Measurements from ENCODE around the gene PCDHA6. TPM values are rescaled to one million over a fixed set of nuclear protein-coding genes. Genes with fewer than 3 reads are reported as not detected.

PCDHA6 gene
- total RNA-seq, 1 experiment from 2014 or later, result 0.34 TPM

Other genes starting within 250 kb of the PCDHA6 start
- gene CD14, start 194.8 kb upstream of the PCDHA6 start, total RNA-seq (2014; rRNA removed; shearing (Covaris generic); ENCODE audit: low replicate concordance), result 0.96 TPM in 1 of 2 replicates, not detected in the other
- 7.9 and 14.0 TPM in 2 replicates for gene TMCO6, start 188.5 kb upstream of the PCDHA6 start, total RNA-seq (2014; rRNA removed; shearing (Covaris generic); ENCODE audit: low replicate concordance)
- 71.7 and 78.2 TPM in 2 replicates for gene NDUFA2, start 180.3 kb upstream of the PCDHA6 start, total RNA-seq (2014; rRNA removed; shearing (Covaris generic); ENCODE audit: low replicate concordance)
- 36.9 and 57.5 TPM in 2 replicates for gene IK, start 180.1 kb upstream of the PCDHA6 start, total RNA-seq (2014; rRNA removed; shearing (Covaris generic); ENCODE audit: low replicate concordance)
- 26.2 and 30.2 TPM in 2 replicates for gene WDR55, start 163.1 kb upstream of the PCDHA6 start, total RNA-seq (2014; rRNA removed; shearing (Covaris generic); ENCODE audit: low replicate concordance)
- gene DND1, start 154.4 kb upstream of the PCDHA6 start, total RNA-seq (2014; rRNA removed; shearing (Covaris generic); ENCODE audit: low replicate concordance), result not detected in 2 replicates
- 50.1 and 61.3 TPM in 2 replicates for gene HARS1, start 136.6 kb upstream of the PCDHA6 start, total RNA-seq (2014; rRNA removed; shearing (Covaris generic); ENCODE audit: low replicate concordance)
- 30.0 and 41.5 TPM in 2 replicates for gene HARS2, start 136.5 kb upstream of the PCDHA6 start, total RNA-seq (2014; rRNA removed; shearing (Covaris generic); ENCODE audit: low replicate concordance)
- 77.7 and 99.3 TPM in 2 replicates for gene ZMAT2, start 127.5 kb upstream of the PCDHA6 start, total RNA-seq (2014; rRNA removed; shearing (Covaris generic); ENCODE audit: low replicate concordance)
- not detected in 2 replicates for gene PCDHA1, start 41.8 kb upstream of the PCDHA6 start, total RNA-seq (2014; rRNA removed; shearing (Covaris generic); ENCODE audit: low replicate concordance)
- gene PCDHA2, start 33.1 kb upstream of the PCDHA6 start, total RNA-seq (2014; rRNA removed; shearing (Covaris generic); ENCODE audit: low replicate concordance), result not detected in 2 replicates
- 0.10 TPM in 1 of 2 replicates, not detected in the other for gene PCDHA3, start 26.9 kb upstream of the PCDHA6 start, total RNA-seq (2014; rRNA removed; shearing (Covaris generic); ENCODE audit: low replicate concordance)
- gene PCDHA4, start 20.9 kb upstream of the PCDHA6 start, total RNA-seq (2014; rRNA removed; shearing (Covaris generic); ENCODE audit: low replicate concordance), result 10.8 and 11.5 TPM in 2 replicates
- gene PCDHA5, start 6.3 kb upstream of the PCDHA6 start, total RNA-seq (2014; rRNA removed; shearing (Covaris generic); ENCODE audit: low replicate concordance), result 2.5 and 2.8 TPM in 2 replicates
- gene PCDHA7, start 6.3 kb downstream of the PCDHA6 start, total RNA-seq (2014; rRNA removed; shearing (Covaris generic); ENCODE audit: low replicate concordance), result 0.10 TPM in 1 of 2 replicates, not detected in the other
- 0.51 TPM in 1 of 2 replicates, not detected in the other for gene PCDHA8, start 13.2 kb downstream of the PCDHA6 start, total RNA-seq (2014; rRNA removed; shearing (Covaris generic); ENCODE audit: low replicate concordance)
- gene PCDHA9, start 20.4 kb downstream of the PCDHA6 start, total RNA-seq (2014; rRNA removed; shearing (Covaris generic); ENCODE audit: low replicate concordance), result not detected in 2 replicates
- 0.03 and 0.06 TPM in 2 replicates for gene PCDHA10, start 27.9 kb downstream of the PCDHA6 start, total RNA-seq (2014; rRNA removed; shearing (Covaris generic); ENCODE audit: low replicate concordance)
- gene PCDHA11, start 41.0 kb downstream of the PCDHA6 start, total RNA-seq (2014; rRNA removed; shearing (Covaris generic); ENCODE audit: low replicate concordance), result 5.6 TPM in 1 of 2 replicates, not detected in the other
- gene PCDHA12, start 47.3 kb downstream of the PCDHA6 start, total RNA-seq (2014; rRNA removed; shearing (Covaris generic); ENCODE audit: low replicate concordance), result not detected in 2 replicates
- not detected in 2 replicates for gene PCDHA13, start 54.2 kb downstream of the PCDHA6 start, total RNA-seq (2014; rRNA removed; shearing (Covaris generic); ENCODE audit: low replicate concordance)
- 0.09 and 0.10 TPM in 2 replicates for gene PCDHAC1, start 98.3 kb downstream of the PCDHA6 start, total RNA-seq (2014; rRNA removed; shearing (Covaris generic); ENCODE audit: low replicate concordance)
- 2.8 and 4.6 TPM in 2 replicates for gene PCDHAC2, start 138.5 kb downstream of the PCDHA6 start, total RNA-seq (2014; rRNA removed; shearing (Covaris generic); ENCODE audit: low replicate concordance)
- gene PCDHB1, start 223.4 kb downstream of the PCDHA6 start, total RNA-seq (2014; rRNA removed; shearing (Covaris generic); ENCODE audit: low replicate concordance), result not detected in 2 replicates

All from Caki2 (cell line).